Suprapubic skin (tissue), 4 donors: Measurements from ENCODE around the gene RINL. TPM values are rescaled to one million over a fixed set of nuclear protein-coding genes. Genes with fewer than 3 reads are reported as not detected.
A peak's percentile ranks its signal among the peaks of the same experiment; 100 is the strongest.

Experiments
- DNase-seq, 2 donors: peaks; one replicate each; pipeline ENCODE4 v3.0.0-alpha.2; 2019; ENCODE audit warnings: low spot score in 2 of 2
- H3K27ac ChIP-seq: fragments of 200-600 bp; sonication (generic); one replicate; pipeline ENCODE4 v1.5.1; 2019
- H3K27me3 ChIP-seq: fragments of 200-600 bp; sonication (generic); one replicate; pipeline ENCODE4 v1.5.1; 2019
- H3K36me3 ChIP-seq: fragments of 200-600 bp; sonication (generic); one replicate; pipeline ENCODE4 v1.5.1; 2019
- H3K4me1 ChIP-seq: fragments of 200-600 bp; sonication (generic); one replicate; pipeline ENCODE4 v1.5.1; 2019
- H3K4me3 ChIP-seq: fragments of 200-600 bp; sonication (generic); one replicate; pipeline ENCODE4 v1.5.1; 2019; ENCODE audit warnings: mild to moderate bottlenecking
- H3K9me3 ChIP-seq: fragments of 200-600 bp; sonication (generic); one replicate; pipeline ENCODE4 v1.5.1; 2019
- CTCF ChIP-seq, 2 donors: fragments of 200-600 bp in 1 of 2; fragments of 450-650 bp in 1 of 2; sonication (generic) in 1 of 2; IDR thresholded peaks; one replicate each; pipeline ENCODE4 v1.5.1; 2016 to 2019; ENCODE audit warnings: antibody characterized with exemption in 2 of 2, mild to moderate bottlenecking in 1 of 2, moderate library complexity in 1 of 2
- EP300 ChIP-seq: sonication (generic); formaldehyde crosslinking; IDR thresholded peaks from one replicate; pipeline ENCODE4 v1.6.1; 2017; ENCODE audit warnings: antibody characterized with exemption
- POLR2A ChIP-seq, 2 donors: fragments of 450-650 bp; IDR thresholded peaks; one replicate each; pipeline ENCODE4 v1.6.1; 2017; ENCODE audit warnings: antibody characterized with exemption in 2 of 2, mild to moderate bottlenecking in 2 of 2, moderate library complexity in 2 of 2
- POLR2AphosphoS5 ChIP-seq, 3 donors: sonication (generic); formaldehyde crosslinking; IDR thresholded peaks; one replicate each; pipeline ENCODE4 v1.6.1; 2017; ENCODE audit warnings: antibody characterized with exemption in 3 of 3
- WGBS: methylation state at CpG from one replicate; pipeline ENCODE4 v1.1.5; 2018; 5-methylcytosine and 5-hydroxymethylcytosine counted together
- total RNA-seq, 4 donors: library from RNA; depleted of rRNA; stranded (reverse); fragments of >200 nt; gene quantifications; one replicate each; pipeline ENCODE4 v1.1.0, GENCODE V29; 2016

RINL gene
- total RNA-seq, 4 donors from 2014 or later, result 5.1 to 17.2 (median 9.2) TPM

- H3K27me3 ChIP-seq, result no peaks in the 10 kb centered on the region
- peaks cover under 1% of the 10 kb centered on the region for H3K36me3 ChIP-seq
- TF ChIP-seq POLR2A (IDR thresholded peaks at IDR 0.05), result peak in 1 of 2 donors; percentile 84
- no peak for TF ChIP-seq EP300
- peak in 2 of 3 donors; percentile 55 to 94 for TF ChIP-seq POLR2AphosphoS5 (IDR thresholded peaks at IDR 0.05)
- DNase-seq, result peak; percentile 100
- H3K4me1 ChIP-seq, result peaks cover 39% of the 10 kb centered on the region
- WGBS, result under 1% methylated on average over 31 of the region's 64 CpGs
- H3K9me3 ChIP-seq, result no peaks in the 10 kb centered on the region
- peak within 1 kb of the TSS; percentile 93 for H3K27ac ChIP-seq
- H3K4me3 ChIP-seq, result peak within 1 kb of the TSS; percentile 94
These were observed 21.5 kb upstream of the RINL start, which contains the start of the genes NFKBIB and SIRT2 for GRCh38 chr19:38899447-38900201. Gene NFKBIB, plus strand, starts transcription at chr19:38899969. Its CDS starts 64 bp downstream, at chr19:38900033. Gene SIRT2, minus strand, starts transcription at chr19:38899618. Its CDS starts 97 bp downstream, at chr19:38899521.

- DNase-seq, result no peak
- peaks cover 39% of the 10 kb centered on the region for H3K4me1 ChIP-seq
- 4% methylated on average over 24 of the region's 25 CpGs for WGBS
These were observed 20.8 kb upstream of the RINL start for GRCh38 chr19:38898788-38899446.

GRCh38 chr19:38894968-38895367 is 16.9 kb upstream of the RINL start:
- DNase-seq, result no peak
- Histone ChIP-seq H3K9me3 (no peaks in the 10 kb centered on the region), H3K4me1 (peaks cover 28% of the 10 kb centered on the region), H3K4me3 (no peak overlapping the region), H3K27ac (no peak overlapping the region), H3K27me3 (no peaks in the 10 kb centered on the region), H3K36me3 (peaks cover 28% of the 10 kb centered on the region)
- 67% methylated on average over 9 of the region's 9 CpGs for WGBS
- TF ChIP-seq POLR2AphosphoS5 (IDR thresholded peaks at IDR 0.05) (no peak), CTCF (IDR thresholded peaks at IDR 0.05) (no peak), POLR2A (IDR thresholded peaks at IDR 0.05) (no peak), EP300 (no peak)

More at GRCh38 chr19:38898788-38899446, 20.8 kb upstream of the RINL start:
- no peaks in the 10 kb centered on the region for H3K27me3 ChIP-seq
- peaks cover 5% of the 10 kb centered on the region for H3K36me3 ChIP-seq
- peak overlapping the region; percentile 61 for H3K27ac ChIP-seq
- no peak for TF ChIP-seq EP300
- TF ChIP-seq POLR2A (IDR thresholded peaks at IDR 0.05), result no peak
- TF ChIP-seq POLR2AphosphoS5 (IDR thresholded peaks at IDR 0.05), result no peak
- TF ChIP-seq CTCF (IDR thresholded peaks at IDR 0.05), result no peak
- H3K4me3 ChIP-seq, result peak overlapping the region; percentile 94
- H3K9me3 ChIP-seq, result no peaks in the 10 kb centered on the region

GRCh38 chr19:38893341-38893771 is 15.3 kb upstream of the RINL start:
- Histone ChIP-seq H3K4me3 (no peak overlapping the region), H3K9me3 (no peaks in the 10 kb centered on the region), H3K27me3 (no peaks in the 10 kb centered on the region), H3K27ac (no peak overlapping the region), H3K36me3 (peaks cover 44% of the 10 kb centered on the region), H3K4me1 (peaks cover 22% of the 10 kb centered on the region)
- WGBS, result 87% methylated on average over 6 of the region's 14 CpGs
- TF ChIP-seq CTCF (IDR thresholded peaks at IDR 0.05), result no peak
- TF ChIP-seq POLR2A (IDR thresholded peaks at IDR 0.05), result no peak
- TF ChIP-seq EP300, result no peak
- TF ChIP-seq POLR2AphosphoS5 (IDR thresholded peaks at IDR 0.05), result no peak
- DNase-seq, result no peak

GRCh38 chr19:38892841-38893240 is 14.8 kb upstream of the RINL start:
- H3K4me3 ChIP-seq, result no peak overlapping the region
- peaks cover 16% of the 10 kb centered on the region for H3K4me1 ChIP-seq
- no peaks in the 10 kb centered on the region for H3K9me3 ChIP-seq
- whole genome bisulfite sequencing, result 77% methylated on average over 5 of the region's 5 CpGs
- TF ChIP-seq CTCF (IDR thresholded peaks at IDR 0.05), result no peak
- TF ChIP-seq POLR2A (IDR thresholded peaks at IDR 0.05), result no peak
- TF ChIP-seq POLR2AphosphoS5 (IDR thresholded peaks at IDR 0.05), result no peak
- no peak for TF ChIP-seq EP300
- DNase-seq, result no peak
- no peaks in the 10 kb centered on the region for H3K27me3 ChIP-seq
- peaks cover 48% of the 10 kb centered on the region for H3K36me3 ChIP-seq
- H3K27ac ChIP-seq, result no peak overlapping the region
